Body of pancreas (tissue), 4 donors: ENCODE data around the gene RAD51B.

Experiments used
- POLR2A ChIP-seq, 3 donors: fragments of 450-650 bp; IDR thresholded peaks; one replicate each; pipeline ENCODE4 v1.6.1; 2016; ENCODE audit warnings: antibody characterized with exemption in 3 of 3, mild to moderate bottlenecking in 2 of 3
- TF ChIP-seq, protein P1 (sequence below), 7 experiments: fragments of 450-650 bp in 4 of 7; fragments of 200-600 bp in 3 of 7; sonication (generic) in 3 of 7; IDR thresholded peaks; one replicate each; pipeline ENCODE4 v1.5.1; 2016 to 2019; ENCODE audit warnings: antibody characterized with exemption in 7 of 7

DNA sequence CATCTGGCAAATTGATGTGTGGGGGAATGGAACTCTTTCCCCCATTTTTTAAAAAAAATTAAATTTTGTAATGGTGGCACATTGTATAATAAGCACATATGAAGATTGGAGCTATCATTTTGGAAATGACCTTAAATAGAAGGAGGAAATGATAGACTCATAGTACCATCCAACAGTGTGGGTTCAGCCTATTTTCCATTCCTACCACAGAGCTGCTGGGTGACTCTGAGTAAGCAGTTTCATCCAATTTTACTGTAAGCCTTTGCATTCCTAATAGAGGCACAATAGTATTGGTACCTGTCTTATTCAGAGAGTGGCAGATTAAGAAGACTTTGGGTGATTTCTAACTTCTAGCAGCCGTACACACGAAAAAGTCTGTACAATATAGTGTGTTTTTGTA, 304.5 kb downstream of the RAD51B start:
- TF ChIP-seq, protein P1, sequence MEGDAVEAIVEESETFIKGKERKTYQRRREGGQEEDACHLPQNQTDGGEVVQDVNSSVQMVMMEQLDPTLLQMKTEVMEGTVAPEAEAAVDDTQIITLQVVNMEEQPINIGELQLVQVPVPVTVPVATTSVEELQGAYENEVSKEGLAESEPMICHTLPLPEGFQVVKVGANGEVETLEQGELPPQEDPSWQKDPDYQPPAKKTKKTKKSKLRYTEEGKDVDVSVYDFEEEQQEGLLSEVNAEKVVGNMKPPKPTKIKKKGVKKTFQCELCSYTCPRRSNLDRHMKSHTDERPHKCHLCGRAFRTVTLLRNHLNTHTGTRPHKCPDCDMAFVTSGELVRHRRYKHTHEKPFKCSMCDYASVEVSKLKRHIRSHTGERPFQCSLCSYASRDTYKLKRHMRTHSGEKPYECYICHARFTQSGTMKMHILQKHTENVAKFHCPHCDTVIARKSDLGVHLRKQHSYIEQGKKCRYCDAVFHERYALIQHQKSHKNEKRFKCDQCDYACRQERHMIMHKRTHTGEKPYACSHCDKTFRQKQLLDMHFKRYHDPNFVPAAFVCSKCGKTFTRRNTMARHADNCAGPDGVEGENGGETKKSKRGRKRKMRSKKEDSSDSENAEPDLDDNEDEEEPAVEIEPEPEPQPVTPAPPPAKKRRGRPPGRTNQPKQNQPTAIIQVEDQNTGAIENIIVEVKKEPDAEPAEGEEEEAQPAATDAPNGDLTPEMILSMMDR (IDR thresholded peaks at IDR 0.05): no peak
- TF ChIP-seq POLR2A (IDR thresholded peaks at IDR 0.05): no peak
